NOMO-1 (cell line): Measurements from ENCODE around the gene SPAG9.
A peak's percentile ranks its signal among the peaks of the same experiment; 100 is the strongest.

ENCODE experiments used
- DNase-seq, 2 experiments: peaks; one replicate each; lab custom pipeline; 2025; ENCODE audit not compliant: unreplicated experiment in 2 of 2; lab: John Stamatoyannopoulos, UW

The SPAG9 gene

GRCh38 chr17:51120739-51121619 is at the start of gene SPAG9:
TSS of gene SPAG9 (minus strand) at chr17:51120868. CDS start at chr17:51120656, 212 bp downstream.
- DNase-seq: peak; percentile 88 to 98

- DNase-seq: no peak
These were observed 48.7 kb upstream of the SPAG9 start for GRCh38 chr17:51169340-51169739.

GRCh38 chr17:51166987-51167931 is 46.6 kb upstream of the SPAG9 start:
- peak; percentile 8 to 50 for DNase-seq

GRCh38 chr17:51166198-51166986 is 45.7 kb upstream of the SPAG9 start, which contains the start of gene NME2:
TSS of gene NME2 (plus strand) at chr17:51166411. CDS start at chr17:51166831, 420 bp downstream.
- peak; percentile 78 to 83 for DNase-seq

- DNase-seq: peak in 1 of 2 experiments; percentile 78
These were observed 45.1 kb upstream of the SPAG9 start for GRCh38 chr17:51165680-51166197.

- no peak for DNase-seq
These were observed 44.4 kb upstream of the SPAG9 start for GRCh38 chr17:51164911-51165679.

GRCh38 chr17:51161541-51161940 is 40.9 kb upstream of the SPAG9 start:
- no peak for DNase-seq

- no peak for DNase-seq
These were observed 38.9 kb upstream of the SPAG9 start for GRCh38 chr17:51159604-51160003.

- no peak for DNase-seq
These were observed 34.7 kb upstream of the SPAG9 start for GRCh38 chr17:51155416-51155815.

- DNase-seq: no peak
These were observed 33.5 kb upstream of the SPAG9 start for GRCh38 chr17:51154176-51154575.

- DNase-seq: peak; percentile 97 to 99
These were observed 32.8 kb upstream of the SPAG9 start, which contains the start of gene NME1 for GRCh38 chr17:51153210-51154072. TSS of gene NME1 (plus strand) at chr17:51153559. CDS start at chr17:51155655, 2,096 bp downstream.

GRCh38 chr17:51152766-51153209 is 32.1 kb upstream of the SPAG9 start:
- no peak for DNase-seq

GRCh38 chr17:51150932-51151331 is 30.3 kb upstream of the SPAG9 start:
- DNase-seq: no peak

- no peak for DNase-seq
These were observed 28.5 kb upstream of the SPAG9 start for GRCh38 chr17:51149163-51149562.

- DNase-seq: no peak
These were observed 27.0 kb upstream of the SPAG9 start for GRCh38 chr17:51147650-51148049.

GRCh38 chr17:51144266-51145022 is 23.8 kb upstream of the SPAG9 start:
- no peak for DNase-seq

GRCh38 chr17:51142597-51142996 is 21.9 kb upstream of the SPAG9 start:
- no peak for DNase-seq

GRCh38 chr17:51135956-51136355 is 15.3 kb upstream of the SPAG9 start:
- DNase-seq: no peak
